GM18873 (cell line): Measurements from ENCODE around the gene ZNF425.
A peak's percentile ranks its signal among the peaks of the same experiment; 100 is the strongest.
"Not testable (repeated sequence)": the region's sequence is repeated elsewhere in the genome, so short reads cannot be mapped to it uniquely, and the experiment has no call there.

Source experiments
- ATAC-seq: cut with Tn5 transposase; IDR thresholded peaks from one replicate; pipeline ENCODE4 v1.9.1; 2021; ENCODE audit warnings: mild to moderate bottlenecking, moderate library complexity, moderate number of reproducible peaks; ENCODE audit not compliant: unreplicated experiment, low FRiP score

The ZNF425 gene

GRCh38 chr7:149125863-149126661 is at the start of gene ZNF425:
ZNF425 (minus strand) TSS chr7:149126324; CDS start chr7:149126213, 111 bp downstream.
- peak; percentile 60 for ATAC-seq

- ATAC-seq, result no peak
These were observed 49.0 kb upstream of the ZNF425 start for GRCh38 chr7:149175150-149175549.

- no peak for ATAC-seq
These were observed 46.4 kb upstream of the ZNF425 start for GRCh38 chr7:149172534-149172920.

- ATAC-seq, result no peak
These were observed 45.9 kb upstream of the ZNF425 start for GRCh38 chr7:149171892-149172533.

GRCh38 chr7:149166630-149167352 is 40.7 kb upstream of the ZNF425 start:
- no peak for ATAC-seq

- ATAC-seq, result no peak
These were observed 40.0 kb upstream of the ZNF425 start for GRCh38 chr7:149166142-149166541.

- no peak for ATAC-seq
These were observed 35.2 kb upstream of the ZNF425 start for GRCh38 chr7:149161241-149161848.

GRCh38 chr7:149156898-149157297 is 30.8 kb upstream of the ZNF425 start:
- no peak for ATAC-seq

- ATAC-seq, result no peak
These were observed 27.9 kb upstream of the ZNF425 start for GRCh38 chr7:149154056-149154455.

- ATAC-seq, result no peak
These were observed 27.2 kb upstream of the ZNF425 start for GRCh38 chr7:149153346-149153745.

GRCh38 chr7:149150981-149151380 is 24.9 kb upstream of the ZNF425 start:
- ATAC-seq, result no peak

- ATAC-seq, result peak; percentile 26
These were observed 21.9 kb upstream of the ZNF425 start for GRCh38 chr7:149147752-149148653.

GRCh38 chr7:149147072-149147751 is 21.1 kb upstream of the ZNF425 start, which contains the start of gene ZNF398:
ZNF398 (plus strand) TSS chr7:149147453; CDS start chr7:149147743, 290 bp downstream.
- ATAC-seq, result peak; percentile 51

- ATAC-seq, result no peak
These were observed 19.1 kb upstream of the ZNF425 start for GRCh38 chr7:149145031-149145845.

GRCh38 chr7:149144436-149144922 is 18.4 kb upstream of the ZNF425 start:
- ATAC-seq, result not testable (repeated sequence)

- ATAC-seq, result no peak
These were observed 15.8 kb upstream of the ZNF425 start for GRCh38 chr7:149141893-149142292.

- ATAC-seq, result no peak
These were observed 14.7 kb upstream of the ZNF425 start for GRCh38 chr7:149140831-149141230.

- ATAC-seq, result no peak
These were observed 10.0 kb upstream of the ZNF425 start for GRCh38 chr7:149136118-149136517.
